Epithelial cell of esophagus (primary cell): Measurements from ENCODE around the gene HSD3B7.
"Not testable (repeated sequence)": the region's sequence is repeated elsewhere in the genome, so short reads cannot be mapped to it uniquely, and the experiment has no call there.

Source experiments
- DNase-seq: peaks from one replicate; pipeline ENCODE4 v3.0.0; 2010; ENCODE audit warnings: low read depth
- H3K4me3 ChIP-seq: 2 replicates; pipeline ENCODE4 v1.5.1; 2011; ENCODE audit warnings: mild to moderate bottlenecking, low read length, control low read depth
- TF ChIP-seq, protein P1 (sequence below): IDR thresholded peaks from 2 replicates; pipeline ENCODE4 v1.5.1; 2011; ENCODE audit warnings: low read depth, mild to moderate bottlenecking, low read length, control low read depth, inconsistent platforms; ENCODE audit not compliant: insufficient read depth; ENCODE audit errors: missing control alignments

HSD3B7 gene

DNA sequence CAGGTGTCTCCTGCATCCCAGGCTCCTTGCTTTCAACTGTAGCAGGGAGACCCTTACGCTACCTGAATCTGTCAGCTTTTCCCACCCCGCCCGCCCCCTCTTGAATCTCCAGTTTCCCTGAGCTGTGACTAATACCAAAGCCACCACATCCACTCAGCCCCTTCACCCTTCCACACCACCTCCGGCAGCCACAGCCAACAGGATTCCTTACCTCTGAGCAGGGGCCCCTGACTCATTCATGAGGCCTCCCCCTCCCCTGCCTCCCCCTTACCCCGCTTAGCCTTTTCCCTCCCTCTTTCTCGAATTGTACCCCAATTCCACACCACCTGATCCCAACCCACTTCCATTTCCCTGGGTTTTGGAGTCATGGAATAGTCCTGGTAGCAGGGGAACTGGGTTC, 23.1 kb downstream of the HSD3B7 start:
- TF ChIP-seq, protein P1, sequence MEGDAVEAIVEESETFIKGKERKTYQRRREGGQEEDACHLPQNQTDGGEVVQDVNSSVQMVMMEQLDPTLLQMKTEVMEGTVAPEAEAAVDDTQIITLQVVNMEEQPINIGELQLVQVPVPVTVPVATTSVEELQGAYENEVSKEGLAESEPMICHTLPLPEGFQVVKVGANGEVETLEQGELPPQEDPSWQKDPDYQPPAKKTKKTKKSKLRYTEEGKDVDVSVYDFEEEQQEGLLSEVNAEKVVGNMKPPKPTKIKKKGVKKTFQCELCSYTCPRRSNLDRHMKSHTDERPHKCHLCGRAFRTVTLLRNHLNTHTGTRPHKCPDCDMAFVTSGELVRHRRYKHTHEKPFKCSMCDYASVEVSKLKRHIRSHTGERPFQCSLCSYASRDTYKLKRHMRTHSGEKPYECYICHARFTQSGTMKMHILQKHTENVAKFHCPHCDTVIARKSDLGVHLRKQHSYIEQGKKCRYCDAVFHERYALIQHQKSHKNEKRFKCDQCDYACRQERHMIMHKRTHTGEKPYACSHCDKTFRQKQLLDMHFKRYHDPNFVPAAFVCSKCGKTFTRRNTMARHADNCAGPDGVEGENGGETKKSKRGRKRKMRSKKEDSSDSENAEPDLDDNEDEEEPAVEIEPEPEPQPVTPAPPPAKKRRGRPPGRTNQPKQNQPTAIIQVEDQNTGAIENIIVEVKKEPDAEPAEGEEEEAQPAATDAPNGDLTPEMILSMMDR, result no peak
- peak; percentile 55 for DNase-seq
- no peak overlapping the region for H3K4me3 ChIP-seq

DNA sequence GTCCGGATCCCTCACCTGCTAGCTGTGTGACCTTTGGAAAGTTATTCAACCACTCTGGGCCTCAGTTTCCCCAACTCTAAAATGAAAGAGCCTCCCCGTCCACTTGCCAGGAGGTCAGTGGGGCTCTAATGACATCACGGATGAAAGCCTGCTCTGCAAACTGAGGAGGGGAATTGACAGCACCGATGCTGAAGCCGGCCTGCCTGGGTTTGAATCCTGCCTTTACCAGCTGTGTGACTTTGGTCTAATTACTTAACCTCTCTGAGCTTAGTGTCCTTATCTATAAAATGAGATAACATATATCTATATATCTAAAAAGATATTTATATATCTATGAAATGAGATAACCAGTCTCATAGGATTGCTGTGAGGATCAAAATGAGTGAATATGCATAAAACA, 23.5 kb downstream of the HSD3B7 start:
- no peak overlapping the region for H3K4me3 ChIP-seq
- TF ChIP-seq, protein P1, result no peak

DNA sequence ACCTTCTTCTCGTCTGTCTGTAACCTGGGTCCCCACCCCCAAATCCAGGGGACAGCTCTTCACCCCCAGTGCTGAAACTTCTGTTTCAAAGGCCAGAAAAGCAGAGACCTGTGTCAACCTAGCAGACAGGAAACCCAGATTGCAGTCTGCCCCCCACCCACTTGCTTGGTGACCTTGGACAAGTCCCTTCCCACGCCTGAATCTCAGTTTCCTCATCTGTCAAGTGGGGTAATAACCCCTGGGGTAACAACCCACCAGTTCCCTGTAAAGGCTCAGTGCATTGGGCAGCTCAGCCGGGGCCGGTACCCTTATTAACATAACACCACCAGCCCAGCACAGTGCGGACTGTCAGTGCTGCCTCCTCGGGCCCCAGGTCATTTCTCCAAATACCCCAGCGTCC, 24.1 kb downstream of the HSD3B7 start:
- no peak for DNase-seq
- TF ChIP-seq, protein P1, result no peak

More for the DNA sequence above, 23.5 kb downstream of the HSD3B7 start:
- DNase-seq, result no peak

DNA sequence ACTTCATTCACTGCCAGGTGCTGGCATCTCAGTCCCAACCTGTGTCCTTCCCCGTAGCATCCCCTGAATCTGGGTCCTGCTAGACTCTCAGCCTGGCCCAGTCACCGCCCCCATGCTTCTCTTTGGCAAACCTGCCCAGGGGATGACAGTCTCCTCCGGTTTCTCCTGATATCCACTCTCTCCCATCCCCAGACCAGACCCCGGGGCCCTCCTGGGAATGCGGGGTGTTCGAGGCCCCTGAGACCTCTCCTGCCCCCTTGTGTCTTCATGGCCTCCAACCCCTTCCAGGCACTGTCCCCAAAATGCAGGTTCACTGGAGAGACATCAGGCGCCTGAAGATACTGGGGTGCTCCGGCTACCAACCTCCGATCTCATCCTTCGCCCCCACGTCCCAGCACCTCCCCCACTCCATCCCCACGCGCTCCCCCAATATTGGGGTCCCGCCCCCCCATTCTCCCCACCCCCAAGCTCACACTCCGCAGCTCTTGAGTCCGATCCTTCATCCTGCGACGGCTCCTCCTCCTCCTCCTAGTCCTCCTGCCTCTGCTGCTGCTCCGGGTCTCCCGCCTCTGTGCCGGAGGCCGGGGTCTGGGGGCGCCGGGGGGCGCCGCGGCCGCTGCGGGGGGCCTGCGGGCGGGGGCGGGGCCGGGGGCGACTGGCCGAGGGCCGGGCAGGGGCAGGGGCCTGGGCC, 25.0 kb downstream of the HSD3B7 start:
- DNase-seq, result no peak
- H3K4me3 ChIP-seq, result no peak overlapping the region
- TF ChIP-seq, protein P1, result no peak

More for the DNA sequence above, 24.1 kb downstream of the HSD3B7 start:
- no peak overlapping the region for H3K4me3 ChIP-seq

DNA sequence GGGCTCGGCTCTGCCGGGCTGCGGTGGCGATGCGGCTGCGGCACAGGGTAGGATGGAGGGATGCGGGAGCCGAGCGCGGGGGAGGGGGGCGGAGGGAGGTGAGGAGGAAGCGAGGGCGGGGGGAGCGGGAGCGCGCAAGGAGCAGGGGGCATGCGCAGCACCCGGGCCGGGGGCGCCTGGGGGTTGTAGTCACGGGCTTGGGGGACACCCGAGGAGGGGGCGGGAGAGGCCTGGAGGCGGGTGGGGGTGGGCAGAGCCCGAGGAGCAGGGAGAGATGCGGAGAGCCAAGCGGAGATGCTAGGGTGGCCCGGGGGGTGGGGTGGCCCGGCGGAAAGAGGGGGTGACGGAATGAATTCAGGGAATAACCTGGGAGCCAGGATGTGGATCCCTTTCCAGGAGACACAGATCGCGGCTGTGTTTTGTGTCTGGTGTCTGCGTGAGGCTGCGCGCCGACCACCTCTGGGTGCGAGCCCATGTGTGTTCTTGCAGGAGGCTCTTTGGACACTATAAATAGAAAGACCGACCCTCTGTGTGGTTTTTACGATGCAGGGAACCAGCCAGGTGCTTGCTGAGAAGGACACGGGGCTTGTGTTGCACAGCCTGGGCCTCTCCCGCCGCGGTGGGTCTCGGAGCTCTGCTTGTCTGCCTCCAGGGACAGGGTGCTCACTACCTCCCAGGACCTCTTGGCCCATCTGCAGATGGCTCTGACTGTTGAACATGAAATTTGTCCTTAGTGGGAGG, 25.7 kb downstream of the HSD3B7 start, which contains the start of gene STX1B:
Gene STX1B (minus strand): TSS at position 54 of the 741 bp plus-strand sequence. CDS start 242 bp downstream, outside the sequence.
- H3K4me3 ChIP-seq, result no peak within 1 kb of the TSS
- DNase-seq, result no peak
- TF ChIP-seq, protein P1, result no peak

DNA sequence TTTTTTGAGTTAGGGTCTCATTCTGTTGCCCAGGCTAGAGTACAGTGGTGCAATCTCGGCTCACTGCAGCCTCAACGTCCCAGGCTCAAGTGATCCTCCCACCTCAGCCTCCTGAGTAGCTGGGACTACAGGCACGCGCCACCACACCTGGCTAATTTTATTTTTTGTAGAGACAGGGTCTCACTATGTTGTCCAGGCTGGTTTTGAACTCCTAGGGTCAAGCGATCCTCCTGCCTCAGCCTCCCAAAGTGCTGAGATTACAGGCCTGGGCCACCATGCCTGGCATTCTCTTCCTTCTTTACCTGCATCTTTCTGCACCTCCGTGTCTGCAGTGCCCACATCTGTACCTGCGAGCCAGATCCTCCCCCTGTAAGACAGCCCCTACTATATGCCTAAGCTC, 26.8 kb downstream of the HSD3B7 start:
- DNase-seq, H3K4me3 ChIP-seq: not testable (repeated sequence)

DNA sequence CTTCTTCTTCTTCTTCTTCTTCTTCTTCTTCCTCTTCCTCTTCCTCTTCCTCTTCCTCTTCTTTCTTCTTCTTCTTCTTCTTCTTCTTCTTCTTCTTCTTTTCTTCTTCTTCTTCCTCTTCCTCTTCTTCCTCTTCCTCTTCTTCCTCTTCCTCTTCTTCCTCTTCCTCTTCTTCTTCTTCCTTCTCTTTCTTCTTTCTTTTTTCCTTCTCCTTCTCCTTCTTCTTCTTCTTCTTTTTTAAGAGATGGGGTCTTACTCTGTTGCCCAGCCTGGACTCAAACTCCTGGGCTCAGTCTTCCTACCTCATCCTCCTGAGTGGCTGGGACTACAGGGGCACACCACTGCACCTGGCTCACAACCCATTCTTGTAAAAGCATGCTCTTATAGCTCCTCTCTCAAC, 28.3 kb downstream of the HSD3B7 start:
- not testable (repeated sequence) for H3K4me3 ChIP-seq, DNase-seq

DNA sequence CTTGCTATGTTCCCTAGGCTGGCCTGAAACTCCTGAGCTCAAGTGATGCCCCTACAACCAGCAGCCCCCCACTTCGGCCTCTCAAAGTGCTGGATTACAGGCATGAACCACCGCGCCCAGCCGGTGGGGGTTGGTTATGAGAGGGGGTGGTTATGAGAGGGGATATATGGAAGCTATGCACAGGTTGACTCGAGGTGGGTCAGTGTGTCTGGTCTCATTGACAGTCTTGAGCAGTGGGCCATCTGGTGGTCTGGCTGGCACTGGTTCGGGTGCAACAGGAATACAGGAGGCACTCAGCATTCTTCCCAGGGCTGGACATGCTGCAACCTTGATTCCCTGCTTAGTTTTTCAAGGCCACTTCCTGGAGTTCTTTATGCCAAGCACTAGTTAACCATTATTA, 31.0 kb downstream of the HSD3B7 start:
- H3K4me3 ChIP-seq, result no peak overlapping the region
- DNase-seq, result no peak
- TF ChIP-seq, protein P1, result no peak

DNA sequence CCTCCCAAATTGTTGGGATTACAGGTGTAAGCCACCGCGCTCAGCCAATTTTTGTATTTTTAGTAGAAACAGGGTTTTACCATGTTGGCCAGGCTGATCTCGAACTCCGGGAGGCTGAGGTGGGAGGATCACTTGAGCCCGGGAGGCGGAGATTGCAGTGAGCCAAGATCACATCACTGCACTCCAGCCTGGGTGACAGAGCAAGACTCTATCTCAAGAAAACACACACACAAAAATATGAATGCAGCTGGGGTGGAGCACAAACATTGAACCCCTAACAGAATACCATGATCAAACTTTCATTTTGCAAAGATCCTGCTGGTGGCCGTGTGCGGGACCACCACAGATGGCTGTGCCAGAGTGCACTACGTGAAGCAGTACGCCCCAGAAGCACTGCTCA, 32.7 kb downstream of the HSD3B7 start:
- not testable (repeated sequence) for H3K4me3 ChIP-seq, DNase-seq
